HEK293T (cell line): ENCODE data around the gene PLEKHF1.

ENCODE experiments used
- CTCF ChIA-PET: fragments of 350-600 bp; formaldehyde crosslinking; extraction: SDS; loops from one replicate; lab custom pipeline; 2021; ENCODE audit warnings: antibody characterized with exemption, inconsistent platforms; lab: Yijun Ruan, JAX
- POLR2A ChIA-PET: fragments of 350-600 bp; formaldehyde crosslinking; extraction: SDS; loops from one replicate; lab custom pipeline; 2020; ENCODE audit warnings: antibody characterized with exemption, inconsistent platforms; lab: Yijun Ruan, JAX
- DNase-seq: peaks from one replicate; pipeline ENCODE4 v3.0.0; 2012; ENCODE audit warnings: mixed read lengths; ENCODE audit errors: extremely low spot score
- ARNT ChIP-seq: fragments of 450-650 bp; IDR thresholded peaks from 2 replicates; pipeline ENCODE4 v1.6.1; 2017; ENCODE audit warnings: mild to moderate bottlenecking
- BHLHE40 ChIP-seq: fragments of 450-650 bp; IDR thresholded peaks from 2 replicates; pipeline ENCODE4 v1.6.1; 2016; ENCODE audit warnings: mild to moderate bottlenecking, moderate library complexity, borderline replicate concordance
- CTBP1 ChIP-seq: fragments of 450-650 bp; IDR thresholded peaks from 2 replicates; pipeline ENCODE4 v1.6.1; 2016; ENCODE audit warnings: borderline replicate concordance
- ELF4 ChIP-seq: fragments of 450-650 bp; IDR thresholded peaks from 2 replicates; pipeline ENCODE4 v1.6.1; 2017; ENCODE audit warnings: antibody characterized with exemption
- FOXA1 ChIP-seq: fragments of 450-650 bp; IDR thresholded peaks from 2 replicates; pipeline ENCODE4 v1.6.1; 2016; ENCODE audit warnings: mild to moderate bottlenecking
- FOXK2 ChIP-seq: fragments of 450-650 bp; IDR thresholded peaks from 2 replicates; pipeline ENCODE4 v1.6.1; 2016; ENCODE audit warnings: mild to moderate bottlenecking
- FOXM1 ChIP-seq: fragments of 450-650 bp; IDR thresholded peaks from 2 replicates; pipeline ENCODE4 v1.6.1; 2017; ENCODE audit warnings: mild to moderate bottlenecking, borderline replicate concordance
- HDGF ChIP-seq: fragments of 450-650 bp; IDR thresholded peaks from 2 replicates; pipeline ENCODE4 v1.6.1; 2017; ENCODE audit warnings: antibody characterized with exemption, borderline replicate concordance
- L3MBTL2 ChIP-seq: fragments of 450-650 bp; conservative IDR thresholded peaks from 2 replicates; pipeline ENCODE4 v1.6.1; 2016; ENCODE audit warnings: mild to moderate bottlenecking
- LEF1 ChIP-seq: fragments of 450-650 bp; IDR thresholded peaks from 2 replicates; pipeline ENCODE4 v1.6.1; 2017; ENCODE audit warnings: mild to moderate bottlenecking, borderline replicate concordance
- NFRKB ChIP-seq: fragments of 450-650 bp; IDR thresholded peaks from 2 replicates; pipeline ENCODE4 v1.6.1; 2016; ENCODE audit warnings: mild to moderate bottlenecking, moderate library complexity
- PKNOX1 ChIP-seq: fragments of 450-650 bp; IDR thresholded peaks from 2 replicates; pipeline ENCODE4 v1.6.1; 2016
- SP1 ChIP-seq: fragments of 450-650 bp; IDR thresholded peaks from 2 replicates; pipeline ENCODE4 v1.6.1; 2017
- SUZ12 ChIP-seq: fragments of 450-650 bp; IDR thresholded peaks from 2 replicates; pipeline ENCODE4 v1.6.1; 2016; ENCODE audit warnings: mild to moderate bottlenecking
- TARDBP ChIP-seq: fragments of 450-650 bp; IDR thresholded peaks from 2 replicates; pipeline ENCODE4 v1.6.1; 2016
- ZNF384 ChIP-seq: fragments of 450-650 bp; IDR thresholded peaks from 2 replicates; pipeline ENCODE4 v1.6.1; 2016

The PLEKHF1 gene

GRCh38 chr19:29650772-29651387 is 14.4 kb upstream of the PLEKHF1 start:
- ChIA-PET CTCF (no interaction called here), POLR2A (no interaction called here)
- no peak for DNase-seq
- TF ChIP-seq SP1 (no peak), NFRKB (no peak)

GRCh38 chr19:29651622-29652394 is 13.5 kb upstream of the PLEKHF1 start:
- CTCF ChIA-PET = no interaction called here
- no peak for TF ChIP-seq NFRKB
- TF ChIP-seq TARDBP = no peak
- no peak for TF ChIP-seq FOXK2
- TF ChIP-seq HDGF = no peak
- no peak for DNase-seq
- POLR2A ChIA-PET = no interaction called here

GRCh38 chr19:29653398-29653797 is 11.9 kb upstream of the PLEKHF1 start:
- CTCF ChIA-PET = no interaction called here

GRCh38 chr19:29655648-29656335 is 9.5 kb upstream of the PLEKHF1 start:
- TF ChIP-seq FOXA1 (no peak), NFRKB (no peak), TARDBP (no peak), LEF1 (no peak), SP1 (no peak)
- ChIA-PET POLR2A (no interaction called here), CTCF (no interaction called here)
- no peak for DNase-seq

More at GRCh38 chr19:29653398-29653797, 11.9 kb upstream of the PLEKHF1 start:
- DNase-seq = no peak
- POLR2A ChIA-PET = no interaction called here
- TF ChIP-seq SP1 (no peak), CTBP1 (no peak), SUZ12 (no peak), ARNT (no peak), TARDBP (no peak), NFRKB (no peak)

GRCh38 chr19:29658221-29658991 is 6.9 kb upstream of the PLEKHF1 start:
- TF ChIP-seq FOXA1 = no peak
- no peak for TF ChIP-seq BHLHE40
- no peak for TF ChIP-seq FOXM1
- POLR2A ChIA-PET = no interaction called here
- CTCF ChIA-PET = no interaction called here
- DNase-seq = no peak

- ChIA-PET CTCF (no interaction called here), POLR2A (interaction anchor here (0.8 kb wide), 1 partner anchor 54 kb away, joined by 3 read pairs; the partner anchor contains the start of gene POP4)
- TF ChIP-seq PKNOX1 (no peak), SP1 (no peak), ELF4 (no peak), TARDBP (no peak), ARNT (no peak), FOXA1 (no peak), FOXK2 (no peak), CTBP1 (no peak), ZNF384 (no peak), LEF1 (no peak), SUZ12 (no peak), HDGF (no peak)
- DNase-seq = no peak
These were observed 4.4 kb upstream of the PLEKHF1 start for GRCh38 chr19:29660835-29661234.

GRCh38 chr19:29662278-29662603 is 3.0 kb upstream of the PLEKHF1 start:
- ChIA-PET CTCF (interaction anchor here (0.8 to 1.1 kb wide), 2 partner anchors 54 to 98 kb away, joined by 3 to 4 read pairs; no protein-coding TSS in a partner anchor), POLR2A (interaction anchor here (1.7 to 2.2 kb wide), 2 partner anchors 53 to 56 kb away, joined by 5 to 11 read pairs; partner anchors contain the start of genes C19orf12 and POP4)
- no peak for TF ChIP-seq ELF4
- no peak for TF ChIP-seq FOXM1
- TF ChIP-seq PKNOX1 = no peak
- no peak for TF ChIP-seq SUZ12
- TF ChIP-seq ZNF384 = no peak
- no peak for TF ChIP-seq FOXA1
- no peak for TF ChIP-seq LEF1
- TF ChIP-seq SP1 = no peak
- TF ChIP-seq FOXK2 = no peak
- no peak for TF ChIP-seq HDGF
- TF ChIP-seq L3MBTL2 = no peak
- DNase-seq = no peak
